Transverse colon (tissue), 4 donors: ENCODE data around the gene RASGRP3. TPM values are rescaled to one million over a fixed set of nuclear protein-coding genes. Genes with fewer than 3 reads are reported as not detected.

Source experiments
- DNase-seq: peaks from one replicate; pipeline ENCODE4 v3.0.0-alpha.2; 2019
- H3K27ac ChIP-seq, 4 donors: fragments of 200-600 bp; sonication (generic); 2 replicates each; pipeline ENCODE4 v1.5.1; 2016 to 2018; ENCODE audit warnings: inconsistent platforms in 4 of 4
- H3K27me3 ChIP-seq: fragments of 200-600 bp; sonication (generic); 2 replicates; pipeline ENCODE4 v1.5.1; 2017; ENCODE audit warnings: inconsistent platforms
- H3K36me3 ChIP-seq, 4 donors: fragments of 200-600 bp; sonication (generic); 2 replicates each; pipeline ENCODE4 v1.5.1; 2017 to 2019; ENCODE audit warnings: inconsistent platforms in 4 of 4
- H3K4me1 ChIP-seq, 4 donors: fragments of 200-600 bp; sonication (generic); 2 replicates each; pipeline ENCODE4 v1.5.1; 2017 to 2020; ENCODE audit warnings: inconsistent platforms in 4 of 4
- H3K4me3 ChIP-seq, 4 donors: fragments of 200-600 bp; sonication (generic); 1 replicate in 1 of 4; 2 replicates in 3 of 4; pipeline versions ENCODE4 v1.5.1 to v1.6.1; 2017 to 2019; ENCODE audit warnings: inconsistent platforms in 4 of 4
- H3K9me3 ChIP-seq, 2 donors: fragments of 200-600 bp; sonication (generic); 2 replicates each; pipeline ENCODE4 v1.5.1; 2017 to 2019; ENCODE audit warnings: inconsistent platforms in 2 of 2
- CTCF ChIP-seq, 5 experiments: fragments of 200-600 bp in 3 of 5; fragments of 450-650 bp in 2 of 5; sonication (generic) in 3 of 5; IDR thresholded peaks; 1 replicate in 2 of 5; 2 replicates in 3 of 5; pipeline ENCODE4 v1.5.1; 2016 to 2017; ENCODE audit warnings: antibody characterized with exemption in 5 of 5, inconsistent platforms in 3 of 5, mild to moderate bottlenecking in 2 of 5, moderate library complexity in 1 of 5
- EP300 ChIP-seq: sonication (generic); formaldehyde crosslinking; IDR thresholded peaks from one replicate; pipeline ENCODE4 v1.6.1; 2017; ENCODE audit warnings: antibody characterized with exemption, low read depth
- POLR2A ChIP-seq: fragments of 450-650 bp; IDR thresholded peaks from one replicate; pipeline ENCODE4 v1.6.1; 2016; ENCODE audit warnings: antibody characterized with exemption, mild to moderate bottlenecking, moderate library complexity
- POLR2AphosphoS5 ChIP-seq, 3 donors: sonication (generic); formaldehyde crosslinking; IDR thresholded peaks; one replicate each; pipeline ENCODE4 v1.6.1; 2016; ENCODE audit warnings: antibody characterized with exemption in 3 of 3
- WGBS, 2 donors: methylation state at CpG; one replicate each; pipeline ENCODE4 v1.1.5; 2018; ENCODE audit warnings: low coverage in 1 of 2; 5-methylcytosine and 5-hydroxymethylcytosine counted together
- in situ Hi-C, 4 donors: fragments of 200-750 bp; cut with MboI; loops; one replicate each; pipeline versions ENCODE4 v1.15.0 to v1.15.1; 2017; ENCODE audit warnings: low sequenced_read_pairs in 3 of 4, low pct_ligation_motif_present in 1 of 4, low pct_unique_long_range_greater_than_20kb in 1 of 4
- intact Hi-C: fragments of 100-400 bp; cut with DNase I; formaldehyde crosslinking; loops from one replicate; pipeline ENCODE4 v1.15.1; 2023; ENCODE audit warnings: low total_unique reads
- total RNA-seq, 4 donors: library from RNA; depleted of rRNA; stranded (reverse); fragments of >200 nt; gene quantifications; one replicate each; pipeline ENCODE4 v1.1.0, GENCODE V29; 2016

RASGRP3 gene
- total RNA-seq, 4 donors from 2014 or later: 3.4 to 16.5 (median 4.8) TPM; not detected in 1

DNA sequence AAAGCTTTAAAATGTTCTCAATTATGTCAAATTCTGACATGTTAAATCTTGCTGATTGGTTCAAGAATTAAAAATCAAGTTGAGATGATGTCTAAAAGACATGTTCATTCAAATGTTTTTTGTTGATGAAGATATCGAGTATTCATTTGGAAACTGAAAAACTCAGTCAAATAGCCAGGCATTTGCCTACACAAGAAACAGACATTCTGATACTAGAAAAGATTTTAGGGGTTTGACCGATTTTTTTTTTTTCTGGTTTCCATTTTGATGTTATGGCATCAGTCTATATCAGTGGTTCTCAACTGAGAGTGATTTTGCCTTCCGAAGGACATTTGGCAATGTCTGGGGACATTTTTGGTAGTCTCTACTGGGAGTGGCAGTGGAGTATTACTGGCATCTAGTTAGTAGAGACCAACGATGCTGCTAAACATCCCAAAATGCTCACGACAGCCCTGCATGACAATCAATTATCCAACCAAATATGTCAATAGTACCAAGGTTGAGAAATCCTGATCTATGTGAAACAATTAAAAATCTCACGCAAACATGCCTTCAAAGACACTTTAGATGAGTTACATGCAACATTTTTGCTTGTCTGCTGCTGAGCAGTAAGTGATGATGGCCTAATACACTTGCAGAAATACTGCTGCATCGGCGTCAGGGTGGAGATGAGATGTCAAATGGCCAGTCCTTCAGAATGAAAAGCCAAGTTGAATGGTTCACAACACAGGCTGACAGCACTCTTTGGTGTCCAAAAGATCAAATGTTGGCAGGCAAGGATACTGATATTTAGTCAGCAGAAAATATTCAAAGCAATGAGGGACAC, 12.5 kb downstream of the RASGRP3 start:
- in situ Hi-C loops (no loop called here), intact Hi-C loops (no loop called here)

GRCh38 chr2:33489835-33490431, 13.5 kb downstream of the RASGRP3 start:
- intact Hi-C loops: no loop called here
- Histone ChIP-seq H3K36me3 (no peaks in the 10 kb centered on the region), H3K4me1 (no peaks in the 10 kb centered on the region), H3K27ac (peak overlapping the region in 1 of 4 donors; percentile 31), H3K4me3 (no peak overlapping the region), H3K9me3 (peaks cover 3 to 8% of the 10 kb centered on the region in 2 donors), H3K27me3 (no peaks in the 10 kb centered on the region)
- in situ Hi-C loops: no loop called here
- no peak for TF ChIP-seq CTCF (IDR thresholded peaks at IDR 0.05)
- no peak for TF ChIP-seq POLR2AphosphoS5 (IDR thresholded peaks at IDR 0.05)
- TF ChIP-seq POLR2A: no peak
- WGBS, 2 donors: 49 to 70% methylated on average over 2 of the region's 2 CpGs
- DNase-seq: no peak

More for the DNA sequence above, 12.5 kb downstream of the RASGRP3 start:
- Histone ChIP-seq H3K9me3 (peaks cover 3 to 8% of the 10 kb centered on the region in 2 donors), H3K4me3 (no peak overlapping the region), H3K27me3 (no peaks in the 10 kb centered on the region), H3K27ac (peak overlapping the region in 1 of 4 donors; percentile 31), H3K36me3 (no peaks in the 10 kb centered on the region), H3K4me1 (peaks cover 0 to 6% (median 0%) of the 10 kb centered on the region in 4 donors)
- DNase-seq: no peak
- TF ChIP-seq EP300 (no peak), CTCF (IDR thresholded peaks at IDR 0.05) (no peak), POLR2A (no peak), POLR2AphosphoS5 (IDR thresholded peaks at IDR 0.05) (no peak)
- 63 to 75% methylated on average over 5 to 8 of the region's 8 CpGs for WGBS, 2 donors

- no peak for DNase-seq
- Histone ChIP-seq H3K9me3 (peaks cover 1 to 2% of the 10 kb centered on the region in 2 donors), H3K27me3 (no peaks in the 10 kb centered on the region), H3K27ac (no peak overlapping the region), H3K4me3 (no peak overlapping the region), H3K36me3 (no peaks in the 10 kb centered on the region), H3K4me1 (no peaks in the 10 kb centered on the region)
- intact Hi-C loops (no loop called here), in situ Hi-C loops (no loop called here)
- no peak for TF ChIP-seq POLR2A
- TF ChIP-seq CTCF (IDR thresholded peaks at IDR 0.05): no peak
- TF ChIP-seq EP300: no peak
- WGBS, 2 donors: 62 to 76% methylated on average over 4 of the region's 4 CpGs
Measured at GRCh38 chr2:33491441-33492084, 15.1 kb downstream of the RASGRP3 start.

GRCh38 chr2:33492399-33493134, 16.1 kb downstream of the RASGRP3 start:
- in situ Hi-C loops (no loop called here), intact Hi-C loops (no loop called here)
- Histone ChIP-seq H3K4me3 (no peak overlapping the region), H3K4me1 (no peaks in the 10 kb centered on the region), H3K9me3 (no peaks in the 10 kb centered on the region), H3K27ac (peak overlapping the region in 1 of 4 donors; percentile 43), H3K36me3 (no peaks in the 10 kb centered on the region), H3K27me3 (no peaks in the 10 kb centered on the region)
- TF ChIP-seq CTCF (IDR thresholded peaks at IDR 0.05) (no peak), POLR2A (no peak), EP300 (no peak), POLR2AphosphoS5 (IDR thresholded peaks at IDR 0.05) (no peak)
- no peak for DNase-seq
- WGBS, 2 donors: 87 to 100% methylated on average over 1 to 6 of the region's 6 CpGs
